ENCODE data around the gene GTPBP8. TPM values are rescaled to one million over a fixed set of nuclear protein-coding genes. Genes with fewer than 3 reads are reported as not detected.

The GTPBP8 gene
- total RNA-seq, 1 experiment from 2014 or later = 10.7 TPM

DNA sequence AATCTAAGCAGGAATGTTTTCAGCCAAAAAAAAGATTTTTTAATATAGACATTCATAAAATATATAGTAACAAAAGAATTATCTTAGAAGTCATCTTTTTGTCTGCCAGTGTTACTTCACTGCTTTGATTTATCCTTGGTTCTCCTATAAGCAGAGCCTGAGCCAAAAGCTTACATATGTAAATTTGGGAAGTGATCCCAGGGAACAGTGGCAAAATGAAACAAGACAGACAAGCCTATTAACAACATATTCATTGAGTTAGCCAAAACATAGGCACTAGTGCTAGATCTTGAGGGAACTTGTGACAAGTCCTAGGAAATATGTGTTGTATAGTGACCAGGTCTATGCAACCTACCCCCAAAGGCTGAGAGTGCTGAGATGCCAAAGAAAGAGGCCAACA lies 11.3 kb downstream of the GTPBP8 start:
- H3K27me3 Mint-ChIP-seq (ENCODE audit: insufficient read depth, unreplicated experiment) = no peaks in the 10 kb centered on the region
- ChIA-PET POLR2A (interaction anchor here (1.0 to 3.9 kb wide), 5 partner anchors 9 to 17 kb away, joined by 3 to 21 read pairs (median 4); partner anchors contain the start of gene GTPBP8), CTCF (interaction anchor here (0.6 to 1.5 kb wide), 2 partner anchors 8 to 31 kb away, joined by 3 to 6 read pairs; no protein-coding TSS in a partner anchor)
- intact Hi-C loops (cut with micrococcal nuclease) = no loop called here
- BruUV-seq (replicated peaks) = no TSS peak
- DNase-seq (ENCODE audit: unreplicated experiment) = no peak
- no peak overlapping the region for H3K27ac Mint-ChIP-seq (ENCODE audit: low read depth, unreplicated experiment)
- H3K4me3 Mint-ChIP-seq (ENCODE audit: unreplicated experiment) = no peak overlapping the region
- no peaks in the 10 kb centered on the region for H3K4me1 Mint-ChIP-seq (ENCODE audit: insufficient read depth, unreplicated experiment)
- H3K9me3 Mint-ChIP-seq (ENCODE audit: unreplicated experiment) = no peaks in the 10 kb centered on the region
- H3K36me3 Mint-ChIP-seq (ENCODE audit: insufficient read depth, unreplicated experiment) = peaks cover 65% of the 10 kb centered on the region
- TF ChIP-seq, protein P1, sequence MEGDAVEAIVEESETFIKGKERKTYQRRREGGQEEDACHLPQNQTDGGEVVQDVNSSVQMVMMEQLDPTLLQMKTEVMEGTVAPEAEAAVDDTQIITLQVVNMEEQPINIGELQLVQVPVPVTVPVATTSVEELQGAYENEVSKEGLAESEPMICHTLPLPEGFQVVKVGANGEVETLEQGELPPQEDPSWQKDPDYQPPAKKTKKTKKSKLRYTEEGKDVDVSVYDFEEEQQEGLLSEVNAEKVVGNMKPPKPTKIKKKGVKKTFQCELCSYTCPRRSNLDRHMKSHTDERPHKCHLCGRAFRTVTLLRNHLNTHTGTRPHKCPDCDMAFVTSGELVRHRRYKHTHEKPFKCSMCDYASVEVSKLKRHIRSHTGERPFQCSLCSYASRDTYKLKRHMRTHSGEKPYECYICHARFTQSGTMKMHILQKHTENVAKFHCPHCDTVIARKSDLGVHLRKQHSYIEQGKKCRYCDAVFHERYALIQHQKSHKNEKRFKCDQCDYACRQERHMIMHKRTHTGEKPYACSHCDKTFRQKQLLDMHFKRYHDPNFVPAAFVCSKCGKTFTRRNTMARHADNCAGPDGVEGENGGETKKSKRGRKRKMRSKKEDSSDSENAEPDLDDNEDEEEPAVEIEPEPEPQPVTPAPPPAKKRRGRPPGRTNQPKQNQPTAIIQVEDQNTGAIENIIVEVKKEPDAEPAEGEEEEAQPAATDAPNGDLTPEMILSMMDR (IDR thresholded peaks at IDR 0.05; ENCODE audit: unreplicated experiment) = no peak

DNA sequence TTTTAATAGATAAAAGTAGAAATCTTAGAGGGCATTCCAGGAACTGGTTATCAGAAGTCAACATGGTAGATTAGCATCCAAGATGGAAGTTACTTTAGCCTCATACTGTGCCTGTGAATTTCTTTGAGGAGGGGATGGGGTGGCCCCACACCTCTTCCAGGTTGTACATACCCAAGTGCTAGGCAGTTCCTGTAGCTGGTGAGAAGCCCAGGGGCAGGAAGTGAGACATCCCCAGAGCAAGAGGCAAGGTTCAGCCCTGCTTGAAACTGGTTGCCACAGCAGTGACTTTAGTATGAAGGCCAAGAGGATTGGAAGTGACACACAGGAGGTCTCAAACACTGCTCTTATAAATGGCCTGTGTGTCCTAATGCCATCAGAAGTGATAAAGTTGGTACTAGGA lies 11.9 kb downstream of the GTPBP8 start:
- Mint-ChIP-seq H3K4me3 (ENCODE audit: unreplicated experiment) (no peak overlapping the region), H3K27ac (ENCODE audit: low read depth, unreplicated experiment) (no peak overlapping the region), H3K4me1 (ENCODE audit: insufficient read depth, unreplicated experiment) (no peaks in the 10 kb centered on the region), H3K9me3 (ENCODE audit: unreplicated experiment) (no peaks in the 10 kb centered on the region), H3K27me3 (ENCODE audit: insufficient read depth, unreplicated experiment) (no peaks in the 10 kb centered on the region), H3K36me3 (ENCODE audit: insufficient read depth, unreplicated experiment) (peaks cover 67% of the 10 kb centered on the region)
- ChIA-PET CTCF (no interaction called here), POLR2A (interaction anchor here (1.3 to 3.9 kb wide), 4 partner anchors 10 to 17 kb away, joined by 5 to 21 read pairs (median 8); partner anchors contain the start of gene GTPBP8)
- BruUV-seq (replicated peaks) = no TSS peak
- TF ChIP-seq, protein P1 (IDR thresholded peaks at IDR 0.05; ENCODE audit: unreplicated experiment) = no peak
- intact Hi-C loops (cut with micrococcal nuclease) = no loop called here
- DNase-seq (ENCODE audit: unreplicated experiment) = no peak

DNA sequence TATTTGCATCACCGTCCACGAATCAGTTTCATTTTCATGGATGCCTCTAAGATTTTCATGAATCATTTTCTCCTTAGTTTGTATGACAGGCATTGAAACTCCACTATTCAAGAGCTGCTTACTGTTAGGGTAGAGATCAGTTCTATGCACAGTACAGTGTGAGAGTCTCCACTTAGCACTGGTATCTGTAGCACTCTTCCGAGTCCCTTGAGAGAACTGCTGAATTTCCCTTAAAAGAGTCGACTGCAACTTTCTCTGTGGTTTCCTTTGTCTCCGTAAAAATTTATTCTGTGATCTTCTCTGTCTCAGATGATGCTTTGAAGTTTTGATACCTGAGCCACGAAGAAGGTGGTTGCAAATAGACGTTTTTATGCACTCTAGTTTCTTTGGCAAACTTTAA lies 14.8 kb downstream of the GTPBP8 start:
- intact Hi-C loops (cut with micrococcal nuclease) = no loop called here
- no TSS peak for BruUV-seq (replicated peaks)

DNA sequence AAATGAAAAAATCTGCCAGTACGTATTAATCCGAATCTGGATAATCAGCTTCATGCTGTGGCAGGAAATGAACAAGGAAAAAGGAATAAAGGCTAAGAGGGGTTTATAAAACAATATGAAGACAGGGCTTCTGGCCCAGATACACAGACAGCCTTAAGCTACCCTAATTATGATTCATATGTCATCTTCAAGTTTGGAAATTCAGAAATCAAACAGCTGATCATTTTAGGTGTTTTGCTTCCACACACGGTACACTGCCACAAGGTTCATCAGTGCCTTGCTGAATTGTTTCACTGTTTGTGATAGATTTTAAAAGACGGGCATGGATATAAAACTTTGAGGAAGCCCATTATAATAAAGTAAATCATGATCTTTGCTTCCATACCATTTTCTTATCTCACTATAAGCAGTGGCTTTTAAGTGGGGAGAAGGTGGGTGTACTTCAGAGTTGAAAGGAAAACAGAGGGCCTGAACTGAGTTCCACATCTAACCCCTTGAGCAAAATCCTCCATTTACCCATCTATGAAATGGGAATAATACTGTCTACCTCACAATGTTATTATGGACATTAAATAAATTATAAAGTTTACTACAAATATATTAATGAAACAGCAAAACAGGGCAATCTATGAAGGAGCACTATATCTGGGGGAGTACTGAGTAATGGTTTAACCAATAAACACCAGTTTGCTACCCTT lies 15.7 kb downstream of the GTPBP8 start:
- no peaks in the 10 kb centered on the region for H3K27me3 Mint-ChIP-seq (ENCODE audit: insufficient read depth, unreplicated experiment)
- no peak for DNase-seq (ENCODE audit: unreplicated experiment)
- H3K4me1 Mint-ChIP-seq (ENCODE audit: insufficient read depth, unreplicated experiment) = no peaks in the 10 kb centered on the region
- intact Hi-C loops (cut with micrococcal nuclease) = no loop called here
- H3K4me3 Mint-ChIP-seq (ENCODE audit: unreplicated experiment) = no peak overlapping the region
- TF ChIP-seq, protein P1 (IDR thresholded peaks at IDR 0.05; ENCODE audit: unreplicated experiment) = no peak
- ChIA-PET POLR2A (interaction anchor here (1.8 to 6.5 kb wide), 2 partner anchors 13 to 15 kb away, joined by 10 to 38 read pairs; partner anchors contain the start of gene GTPBP8), CTCF (interaction anchor here (1.4 kb wide), 1 partner anchor 28 kb away, joined by 5 read pairs; no protein-coding TSS in a partner anchor)
- peaks cover 65% of the 10 kb centered on the region for H3K36me3 Mint-ChIP-seq (ENCODE audit: insufficient read depth, unreplicated experiment)
- no peak overlapping the region for H3K27ac Mint-ChIP-seq (ENCODE audit: low read depth, unreplicated experiment)
- no TSS peak for BruUV-seq (replicated peaks)
- no peaks in the 10 kb centered on the region for H3K9me3 Mint-ChIP-seq (ENCODE audit: unreplicated experiment)

More for the DNA sequence above, 14.8 kb downstream of the GTPBP8 start:
- Mint-ChIP-seq H3K27me3 (ENCODE audit: insufficient read depth, unreplicated experiment) (no peaks in the 10 kb centered on the region), H3K4me3 (ENCODE audit: unreplicated experiment) (no peak overlapping the region), H3K9me3 (ENCODE audit: unreplicated experiment) (no peaks in the 10 kb centered on the region), H3K36me3 (ENCODE audit: insufficient read depth, unreplicated experiment) (peaks cover 66% of the 10 kb centered on the region), H3K4me1 (ENCODE audit: insufficient read depth, unreplicated experiment) (no peaks in the 10 kb centered on the region), H3K27ac (ENCODE audit: low read depth, unreplicated experiment) (no peak overlapping the region)
- TF ChIP-seq, protein P1 (IDR thresholded peaks at IDR 0.05; ENCODE audit: unreplicated experiment) = no peak
- no peak for DNase-seq (ENCODE audit: unreplicated experiment)
- ChIA-PET CTCF (no interaction called here), POLR2A (interaction anchor here (0.7 to 6.5 kb wide), 3 partner anchors 14 kb away, joined by 3 to 38 read pairs (median 10); partner anchors contain the start of gene GTPBP8)

Measured in MCF 10A (cell line).